Endometrial microvascular endothelial cells (primary cell): ENCODE results near the gene FAAP24. TPM values are rescaled to one million over a fixed set of nuclear protein-coding genes. Genes with fewer than 3 reads are reported as not detected.
"Not testable (repeated sequence)": the region's sequence is repeated elsewhere in the genome, so short reads cannot be mapped to it uniquely, and the experiment has no call there.

Experiments used
- in situ Hi-C: cut with HindIII; loops from 2 replicates; pipeline ENCODE4 v1.10.0; 2017; ENCODE audit warnings: low sequenced_read_pairs, low pct_unique_long_range_greater_than_20kb; ENCODE audit errors: inconsistent ontology term
- total RNA-seq: library from RNA; depleted of rRNA; stranded (reverse); fragments of >200 nt; gene quantifications from one replicate; pipeline ENCODE4 v1.2.3, GENCODE V29; 2015; ENCODE audit errors: inconsistent ontology term

Gene FAAP24
- total RNA-seq, 1 donor from 2014 or later = 5.5 TPM

DNA sequence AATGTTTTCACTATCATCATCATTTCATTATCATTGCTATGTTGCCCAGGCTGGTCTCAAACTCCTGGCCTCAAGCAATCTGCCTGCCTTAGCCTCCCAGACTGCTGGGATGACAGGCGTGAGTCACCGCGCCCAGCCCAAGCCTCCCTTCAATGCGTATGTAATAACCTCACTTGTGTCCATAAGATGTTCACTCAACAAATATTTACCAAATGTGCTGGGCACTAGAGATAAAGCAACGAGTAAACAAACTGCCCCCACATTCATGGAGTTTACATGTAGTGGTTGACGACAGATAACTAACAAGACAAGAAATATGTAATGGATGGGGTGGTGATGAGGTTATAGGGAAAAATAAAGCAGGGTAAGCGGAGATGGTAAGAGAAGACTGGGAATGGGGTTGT is 25.0 kb downstream of the FAAP24 start:
- in situ Hi-C loops = not testable (repeated sequence)

DNA sequence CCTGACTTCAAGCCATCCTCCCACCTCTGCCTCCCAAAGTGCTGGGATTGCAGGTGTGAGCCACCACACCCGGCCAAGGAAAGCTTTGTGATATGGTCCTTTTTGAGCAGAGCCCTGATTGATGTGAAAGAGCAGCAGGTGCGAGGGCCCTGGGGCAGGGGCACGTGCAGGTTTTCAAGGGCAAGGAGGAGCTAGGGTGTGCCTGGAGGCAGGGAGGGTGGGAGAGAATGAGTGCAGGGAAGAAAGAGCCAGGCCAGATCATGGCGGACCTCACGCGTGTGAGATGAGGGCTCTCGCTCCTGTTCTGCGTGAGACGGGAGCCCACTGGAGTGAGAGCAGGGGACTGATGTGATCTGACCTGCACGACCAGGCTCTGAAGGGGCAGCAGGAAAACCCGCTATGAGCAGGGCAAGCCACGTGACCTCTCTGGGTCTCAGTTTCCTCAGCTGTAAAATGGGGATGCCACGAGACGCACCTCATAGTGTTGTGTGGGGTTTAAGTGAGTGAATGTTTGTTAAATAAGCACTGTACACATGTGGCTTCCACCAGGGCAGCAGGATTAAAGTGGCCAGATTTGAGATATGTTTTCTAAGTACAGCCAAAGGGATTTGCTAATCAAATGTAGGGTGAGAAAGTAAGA is 25.8 kb downstream of the FAAP24 start:
- in situ Hi-C loops = no loop called here

DNA sequence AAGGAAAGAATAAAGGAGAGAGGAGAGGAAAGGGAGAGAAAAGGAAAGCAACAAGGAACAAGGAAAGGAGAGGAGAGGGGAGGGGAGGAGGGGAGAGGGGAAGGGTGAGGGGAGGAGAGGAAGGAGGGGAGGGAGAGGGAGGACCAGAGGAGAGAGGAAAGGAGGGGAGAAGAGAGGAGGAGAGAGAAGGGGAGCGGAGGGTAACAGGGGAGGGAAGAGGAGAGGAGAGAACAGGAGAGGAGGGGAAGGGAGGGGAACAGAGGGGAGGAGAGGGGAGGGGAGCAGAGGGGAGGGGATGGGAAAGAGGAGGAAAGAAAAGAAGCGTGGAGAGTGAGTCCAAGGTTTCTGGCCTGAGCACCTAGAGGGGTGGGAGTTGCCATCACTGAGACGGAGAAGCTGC is 26.7 kb downstream of the FAAP24 start:
- in situ Hi-C loops = no loop called here

DNA sequence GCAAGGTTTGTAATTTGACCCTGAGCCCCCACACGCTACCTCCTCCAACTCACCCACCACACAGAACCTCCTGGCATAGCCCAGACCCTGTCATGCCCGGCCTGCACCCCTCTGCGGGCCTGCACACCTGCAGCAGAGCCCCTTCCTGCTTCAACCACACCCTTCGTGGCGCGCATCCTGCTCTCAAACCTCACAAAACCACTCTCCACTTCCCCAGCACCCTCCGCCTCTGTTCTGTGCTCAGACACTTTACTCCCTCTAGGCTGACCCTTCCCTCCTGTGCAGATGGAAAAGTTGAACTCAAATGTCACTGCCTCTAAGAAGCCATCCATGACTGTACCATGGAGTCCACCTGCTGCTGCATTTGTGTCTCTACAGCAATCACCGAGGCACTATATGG is 28.5 kb downstream of the FAAP24 start:
- in situ Hi-C loops = no loop called here

DNA sequence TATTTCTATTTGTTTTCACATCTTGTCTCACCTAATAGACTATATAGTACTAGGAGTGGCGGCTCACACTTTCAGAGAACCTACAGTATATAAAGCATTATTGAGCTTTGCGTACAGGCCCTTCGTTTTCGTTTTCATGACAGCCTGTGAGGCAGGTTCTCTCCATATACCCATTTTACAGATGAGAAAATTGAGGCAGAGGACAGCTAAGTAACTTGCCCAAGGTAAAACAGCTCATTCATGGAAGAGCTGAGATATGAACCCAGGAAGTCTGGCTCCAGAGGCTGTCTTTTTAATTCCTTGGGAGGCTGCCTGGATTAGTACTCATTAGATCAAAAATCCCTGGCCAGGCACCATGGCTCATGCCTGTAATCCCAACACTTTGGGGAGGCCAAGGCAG is 28.9 kb downstream of the FAAP24 start:
- in situ Hi-C loops = no loop called here

DNA sequence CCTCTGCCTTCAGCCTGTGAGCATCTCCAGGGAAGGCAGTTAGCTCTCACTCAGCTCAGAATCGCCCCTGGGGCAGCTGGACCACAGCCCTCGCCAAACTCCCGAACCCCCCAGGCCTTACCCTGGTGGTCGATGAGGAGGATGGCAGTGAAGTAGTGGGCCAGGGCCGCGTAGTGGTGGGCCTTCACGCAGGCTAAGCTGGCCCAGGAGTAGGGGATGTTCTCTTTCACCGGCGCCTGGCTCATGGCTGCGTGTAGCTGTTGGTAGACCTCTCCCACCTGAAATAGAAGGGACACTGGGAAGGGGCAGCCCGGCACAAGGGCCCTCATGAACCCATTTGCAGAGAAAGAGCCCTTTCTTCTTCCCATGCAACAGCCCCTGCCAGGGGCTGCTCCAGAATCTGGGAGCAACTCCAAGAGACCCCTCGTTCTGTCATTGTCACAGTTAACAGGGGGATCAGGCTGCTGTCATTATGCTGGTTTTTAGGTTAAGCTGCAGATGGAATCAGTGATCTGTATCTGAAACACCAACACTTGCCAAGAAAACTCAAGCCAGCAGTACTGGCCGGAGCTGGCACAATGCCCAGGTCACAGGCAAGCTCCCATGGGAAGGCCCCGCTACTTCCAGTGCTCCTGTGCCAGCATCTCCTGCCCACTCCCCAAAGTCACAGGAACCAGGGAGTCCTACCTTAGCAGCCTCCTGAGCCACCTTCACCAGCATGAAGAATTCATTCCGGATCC is 30.3 kb downstream of the FAAP24 start:
- in situ Hi-C loops = not testable (repeated sequence)

DNA sequence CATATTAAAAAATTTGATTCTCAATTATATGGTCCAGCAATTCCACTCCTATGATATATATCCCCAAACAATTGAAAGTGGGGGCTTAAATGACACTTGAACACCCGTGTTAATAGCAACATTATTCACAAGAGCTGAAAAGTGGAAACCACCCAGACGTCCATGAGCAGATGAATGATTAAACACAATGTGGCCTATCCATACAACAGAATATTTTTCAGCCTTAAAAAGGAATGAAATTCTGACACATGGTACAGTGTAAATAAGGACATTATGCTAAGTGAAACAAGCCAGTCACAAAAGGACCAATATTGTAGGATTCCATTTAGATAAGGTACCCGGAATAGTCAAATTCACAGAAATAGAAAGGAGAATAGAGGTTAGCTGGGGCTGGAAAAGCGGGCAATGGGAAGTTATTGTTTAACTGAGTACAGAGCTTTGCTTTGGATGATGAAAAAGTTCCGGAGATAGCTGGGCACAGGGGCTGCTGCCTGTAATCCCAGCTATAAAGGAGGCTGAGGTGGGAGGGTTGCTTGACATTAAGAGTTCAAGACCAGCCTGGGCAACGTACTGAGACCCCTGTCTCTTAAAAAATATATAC is 31.5 kb downstream of the FAAP24 start:
- in situ Hi-C loops = not testable (repeated sequence)

DNA sequence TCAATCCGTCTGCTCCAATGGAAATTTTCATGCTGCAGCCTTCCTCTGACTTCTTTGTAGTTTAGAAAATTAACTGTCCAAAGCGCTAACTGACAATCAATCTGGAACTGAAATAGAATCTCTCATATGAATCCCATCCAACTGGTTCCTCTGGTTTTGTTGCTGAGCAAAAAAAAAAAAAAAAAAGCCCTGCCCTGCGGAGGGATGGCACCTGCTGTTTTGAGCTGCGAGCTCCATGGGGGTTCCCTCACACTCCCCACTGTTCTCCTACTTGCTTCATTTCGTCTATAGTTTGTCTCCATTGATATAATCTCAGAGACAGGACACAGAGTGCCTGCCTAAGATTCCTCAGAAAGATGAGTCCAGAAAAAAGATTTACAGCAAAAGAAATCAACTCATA is 33.4 kb downstream of the FAAP24 start:
- in situ Hi-C loops = no loop called here

DNA sequence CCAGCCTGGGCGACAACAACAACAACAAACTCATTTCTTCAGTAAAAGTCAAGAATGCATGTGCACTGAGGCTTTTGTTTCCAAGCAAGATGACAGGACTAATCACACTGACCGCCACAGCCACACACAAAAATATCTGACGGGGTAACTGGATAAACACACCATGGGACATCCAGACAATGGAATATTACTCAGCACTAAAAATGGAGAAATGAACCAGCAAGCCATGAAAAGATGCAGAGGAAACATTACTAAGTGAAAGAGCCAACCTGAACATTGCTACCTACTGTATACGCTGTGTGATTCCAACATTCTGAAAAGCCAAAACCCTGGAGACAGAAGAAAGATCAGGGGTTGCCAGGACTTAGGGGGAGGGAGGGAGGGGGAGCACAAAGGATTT is 36.7 kb downstream of the FAAP24 start:
- in situ Hi-C loops = no loop called here

DNA sequence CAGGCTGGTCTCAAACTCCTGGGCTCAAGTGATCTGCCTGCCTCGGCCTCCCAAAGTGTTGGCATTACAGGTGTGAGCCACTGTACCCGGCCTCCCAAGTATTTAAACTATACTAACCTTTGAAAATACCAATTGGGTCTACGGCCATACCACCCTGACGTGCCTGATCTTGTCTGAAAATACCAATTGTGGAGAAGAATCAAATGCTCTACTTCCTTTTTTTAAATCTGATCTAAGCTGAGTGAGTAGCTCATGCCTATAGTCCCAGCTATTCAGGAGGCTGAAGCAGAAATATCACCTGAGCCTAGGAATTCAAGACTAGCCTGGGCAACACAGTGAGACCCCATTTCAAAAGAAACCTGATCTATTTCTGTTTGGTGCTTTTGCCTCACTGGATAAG is 38.8 kb downstream of the FAAP24 start:
- in situ Hi-C loops = not testable (repeated sequence)

DNA sequence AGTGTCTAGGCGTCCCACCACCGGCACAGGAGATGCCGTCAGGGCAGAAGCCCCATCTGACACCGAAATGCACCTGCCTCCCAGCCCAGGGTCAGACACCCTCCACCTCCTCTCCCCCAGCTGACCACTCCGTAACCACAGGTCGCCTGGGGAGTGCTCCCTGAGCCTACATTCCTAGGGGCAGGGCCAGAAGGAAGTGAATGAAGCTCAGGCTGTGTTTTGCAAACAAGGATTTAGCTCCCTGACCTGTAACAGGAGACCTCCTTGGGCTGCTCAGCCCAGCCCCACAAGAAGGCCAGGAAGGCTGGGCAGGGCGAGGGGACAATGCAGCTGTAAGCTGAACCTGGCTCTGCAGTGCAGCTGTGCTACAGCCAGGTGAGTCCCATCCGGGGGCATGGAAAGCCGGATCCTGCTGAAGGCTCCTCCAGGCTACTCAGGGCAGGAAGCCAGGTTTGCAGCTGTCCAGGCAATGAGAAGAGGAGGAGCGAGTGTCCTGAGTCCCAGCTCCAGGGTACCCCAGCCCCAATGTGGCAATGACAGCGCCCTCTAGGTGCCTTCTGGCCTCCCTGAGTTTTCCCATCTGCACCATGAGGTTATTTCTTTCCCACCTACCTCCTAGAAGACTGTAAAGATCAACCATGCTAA is 50.6 kb downstream of the FAAP24 start:
- in situ Hi-C loops = no loop called here

DNA sequence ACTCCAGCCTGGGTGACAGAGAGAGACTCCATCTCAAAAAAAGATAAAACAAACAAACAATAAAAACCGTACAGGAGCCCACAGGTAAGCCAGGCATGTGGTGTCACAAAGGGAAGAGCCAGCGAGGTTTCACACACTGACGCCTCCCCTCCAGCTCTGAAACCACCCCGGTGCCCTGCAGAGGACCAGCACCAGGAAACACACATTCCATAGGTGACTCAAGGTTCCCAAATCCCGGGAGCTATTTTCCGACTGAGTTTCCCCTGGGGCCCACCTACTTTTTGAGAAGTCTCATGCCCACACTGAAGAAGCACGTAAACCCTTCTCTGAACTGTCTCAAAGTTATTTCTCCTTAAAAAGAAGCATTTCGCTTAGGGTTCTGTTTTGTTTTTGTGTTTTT is 52.4 kb downstream of the FAAP24 start:
- in situ Hi-C loops = no loop called here

DNA sequence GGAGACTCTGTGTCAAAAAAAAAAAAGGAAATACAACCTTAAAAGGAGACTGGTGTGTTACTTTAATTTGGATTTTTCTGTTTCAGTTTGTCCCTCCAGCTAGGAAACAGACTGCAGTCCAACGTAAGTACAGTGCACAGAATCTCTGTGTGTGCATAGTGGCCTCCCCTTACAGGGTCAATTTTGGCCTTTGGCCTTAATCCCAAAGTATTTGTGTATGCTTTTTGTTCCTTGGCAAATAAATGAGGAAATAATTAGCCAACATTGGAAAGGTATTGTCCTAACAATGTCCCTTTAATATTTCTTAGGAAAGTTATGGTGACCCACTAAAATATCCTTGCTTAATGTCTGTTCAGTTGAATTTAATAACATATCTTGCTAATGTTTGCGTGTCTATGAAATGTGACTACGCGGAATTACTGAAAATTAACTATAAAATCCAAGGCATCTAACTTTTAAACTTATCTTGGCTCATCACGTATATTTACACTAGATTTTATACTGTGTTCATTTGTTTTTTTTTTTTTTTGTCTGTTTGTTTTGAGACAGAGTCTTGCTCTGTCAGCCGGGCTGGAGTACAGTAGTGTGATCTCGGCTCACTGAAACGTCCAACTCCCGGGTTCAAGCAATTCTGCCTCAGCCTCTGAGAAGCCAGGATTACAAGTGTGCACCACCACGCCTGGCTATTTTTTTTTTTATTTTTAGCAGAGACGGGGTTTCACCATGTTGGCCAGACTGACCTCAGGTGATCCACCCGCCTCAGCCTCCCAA is 53.6 kb downstream of the FAAP24 start:
- in situ Hi-C loops = not testable (repeated sequence)

DNA sequence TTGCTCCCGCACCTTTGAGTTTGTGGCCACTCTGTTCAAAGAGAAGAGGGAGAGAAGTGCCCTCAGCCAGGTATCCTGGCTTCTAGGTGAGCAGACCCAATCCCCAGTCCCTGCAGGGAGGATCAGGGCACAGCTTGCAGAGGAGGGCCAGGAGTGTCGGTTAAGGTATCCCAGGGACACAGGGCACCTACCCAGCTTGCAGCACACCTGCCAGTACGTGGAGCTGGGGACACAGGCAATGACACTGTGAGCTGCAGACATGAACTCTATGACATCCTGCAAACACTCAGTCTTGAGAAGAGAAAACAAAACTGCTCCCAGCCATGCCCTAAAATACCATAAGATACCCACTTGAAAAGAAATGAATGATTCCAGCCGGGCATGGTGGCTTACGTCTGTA is 54.6 kb downstream of the FAAP24 start:
- in situ Hi-C loops = not testable (repeated sequence)

Other genes with a start within 250 kb of the FAAP24 start
- gene SLC7A9, start 102.5 kb upstream of the FAAP24 start, total RNA-seq = not detected
- gene CEP89, start 284 bp upstream of the FAAP24 start, total RNA-seq = 31.6 TPM
- 1.1 TPM for gene RHPN2, start 92.6 kb downstream of the FAAP24 start, total RNA-seq
- gene GPATCH1, start 108.9 kb downstream of the FAAP24 start, total RNA-seq = 3.3 TPM
- gene WDR88, start 159.9 kb downstream of the FAAP24 start, total RNA-seq = not detected
- 31.9 TPM for gene LRP3, start 222.1 kb downstream of the FAAP24 start, total RNA-seq